NCI-H2171 treated with DMSO at 0.1 percent for 48 hours (cell line): Measurements from ENCODE around the gene EEIG2.
"Not testable (repeated sequence)": the region's sequence is repeated elsewhere in the genome, so short reads cannot be mapped to it uniquely, and the experiment has no call there.

Experiments used
- DNase-seq: peaks from one replicate; lab custom pipeline; 2025; lab: John Stamatoyannopoulos, UW

Gene EEIG2

DNA sequence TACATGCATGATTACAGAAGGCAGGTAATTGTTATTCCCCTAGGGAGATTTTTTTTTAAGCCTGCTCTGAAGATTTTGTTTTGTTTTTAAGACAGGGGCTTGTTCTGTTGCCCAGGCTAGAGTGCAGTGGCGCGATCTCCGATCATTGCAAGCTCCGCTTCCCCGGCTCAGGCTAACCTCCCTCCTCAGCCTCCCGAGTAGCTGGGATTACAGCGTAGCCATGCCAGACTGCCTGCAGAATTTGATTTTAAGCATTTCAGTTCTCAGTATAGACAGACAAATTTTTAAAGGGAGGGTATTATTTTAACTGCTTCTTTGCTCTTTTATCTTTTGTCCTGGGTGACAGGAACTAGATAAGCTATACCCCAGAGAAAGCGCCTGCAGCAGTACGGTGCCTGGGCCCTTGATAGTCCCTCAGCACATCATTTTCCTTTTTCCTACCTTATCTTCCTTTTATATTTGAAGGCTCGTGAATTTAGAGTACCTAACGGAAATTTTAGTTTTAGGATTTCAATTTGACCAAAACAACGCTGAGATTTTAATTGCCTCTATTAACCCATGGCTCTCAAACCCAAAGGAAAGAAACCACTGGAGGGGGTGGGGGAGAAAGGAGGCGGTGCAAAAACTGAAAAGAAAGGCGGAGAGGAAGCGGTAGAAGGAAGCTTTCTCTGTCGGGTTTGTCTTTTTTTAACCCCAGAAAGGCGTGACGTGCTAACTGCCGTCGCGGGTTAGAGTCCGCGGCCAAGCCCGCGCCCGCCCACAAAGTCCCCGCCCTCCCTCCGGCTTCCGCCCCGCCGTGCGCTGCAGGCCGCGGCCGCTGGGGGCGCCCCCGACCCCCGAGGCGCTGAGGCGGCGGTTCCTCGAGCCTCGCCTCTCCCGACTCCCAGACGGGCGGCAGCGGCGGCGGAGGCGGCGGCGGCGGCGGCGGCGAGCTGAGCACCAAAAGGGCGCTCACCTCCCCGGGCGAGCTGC lies at the start of gene EEIG2:
Gene EEIG2 (plus strand): TSS at position 886 of the 972 bp plus-strand sequence. CDS start 329 bp downstream, outside the sequence.
- peak; percentile 89 for DNase-seq

DNA sequence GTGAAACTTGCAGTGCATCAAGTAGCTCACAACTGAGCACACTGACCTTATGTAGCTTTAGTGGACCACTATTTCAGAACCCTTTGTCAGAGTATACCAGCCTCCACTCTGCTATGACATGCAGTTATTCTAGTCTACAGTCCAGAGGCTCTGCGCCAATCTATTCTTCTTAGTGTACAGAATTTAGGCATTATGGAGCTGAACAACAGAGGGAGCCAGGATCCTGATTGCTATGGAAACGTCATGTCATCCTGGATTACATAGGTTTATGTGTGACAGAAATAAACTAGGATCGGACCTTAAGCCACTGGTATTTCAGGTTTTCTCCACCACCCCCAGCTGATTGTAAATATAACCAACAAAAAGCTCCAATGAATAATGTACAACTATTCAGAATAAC lies 48.1 kb upstream of the EEIG2 start:
- no peak for DNase-seq

DNA sequence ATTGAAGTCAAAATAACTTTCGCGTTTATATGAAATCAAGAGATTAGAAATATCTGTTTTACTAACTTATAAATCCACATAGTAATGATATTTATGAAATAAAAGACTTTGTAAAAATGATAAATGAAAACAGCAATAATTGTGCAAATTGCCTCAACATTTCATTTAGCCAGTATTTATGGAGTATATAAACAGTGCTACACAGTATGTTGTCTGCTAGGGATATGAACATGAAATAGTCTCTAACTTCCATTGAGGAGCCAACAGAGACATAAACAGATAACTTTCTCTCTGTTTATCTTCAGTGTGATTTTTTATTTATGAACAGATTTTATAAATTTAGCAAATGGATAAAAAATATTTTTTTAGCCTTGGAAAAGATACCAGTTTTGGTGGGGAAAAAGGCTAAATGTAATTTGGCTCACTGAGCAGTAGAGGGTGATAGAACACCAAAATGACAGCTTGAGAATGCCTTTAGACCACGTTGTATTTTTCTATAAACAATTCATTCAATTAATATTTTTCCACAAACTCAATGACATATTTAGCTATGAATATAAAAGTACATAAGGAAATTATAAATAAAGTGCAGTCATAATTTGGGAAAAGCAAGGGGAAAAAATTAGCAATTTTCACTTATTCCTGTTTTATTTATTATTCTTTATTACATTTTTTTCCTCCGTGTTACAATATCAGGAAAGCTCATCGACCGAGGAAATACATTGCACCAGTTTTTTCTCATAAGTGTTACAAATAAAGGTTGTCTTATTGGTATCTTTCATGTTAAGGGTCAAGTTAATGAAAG lies 47.5 kb upstream of the EEIG2 start:
- DNase-seq = peak; percentile 39

DNA sequence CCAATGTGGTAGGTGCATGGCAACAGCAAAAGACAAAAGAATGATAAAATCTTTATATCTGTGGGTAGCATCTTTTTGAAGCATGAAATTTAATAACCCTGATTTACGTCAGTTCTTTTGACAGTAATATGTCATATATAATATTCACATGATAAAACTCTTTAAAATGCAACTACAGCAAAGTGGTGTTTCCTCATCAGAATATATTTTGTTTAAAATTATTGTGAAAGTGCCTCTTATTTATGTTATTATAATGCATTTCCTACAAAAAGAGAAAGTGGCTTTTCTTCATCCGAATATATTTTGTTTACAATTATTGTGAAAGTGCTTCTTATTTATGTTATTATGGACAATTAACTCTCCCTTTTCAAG lies 46.9 kb upstream of the EEIG2 start:
- DNase-seq = no peak

DNA sequence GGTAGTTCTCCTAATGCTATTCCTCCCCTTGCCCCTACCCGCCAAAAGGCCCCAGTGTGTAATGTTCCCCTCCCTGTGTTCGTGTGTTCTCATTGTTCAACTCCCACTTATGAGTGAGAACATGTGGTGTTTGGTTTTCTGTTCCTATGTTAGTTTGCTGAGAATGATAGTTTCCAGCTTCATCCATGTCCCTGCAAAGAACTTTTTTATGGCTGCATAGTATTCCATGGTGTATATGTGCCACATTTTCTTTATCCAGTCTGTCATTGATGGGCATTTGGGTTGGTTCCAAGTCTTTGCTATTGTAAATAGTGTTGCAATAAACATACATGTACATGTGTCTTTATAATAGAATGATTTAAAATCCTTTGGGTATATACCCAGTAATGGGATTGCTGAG lies 46.0 kb upstream of the EEIG2 start:
- not testable (repeated sequence) for DNase-seq

DNA sequence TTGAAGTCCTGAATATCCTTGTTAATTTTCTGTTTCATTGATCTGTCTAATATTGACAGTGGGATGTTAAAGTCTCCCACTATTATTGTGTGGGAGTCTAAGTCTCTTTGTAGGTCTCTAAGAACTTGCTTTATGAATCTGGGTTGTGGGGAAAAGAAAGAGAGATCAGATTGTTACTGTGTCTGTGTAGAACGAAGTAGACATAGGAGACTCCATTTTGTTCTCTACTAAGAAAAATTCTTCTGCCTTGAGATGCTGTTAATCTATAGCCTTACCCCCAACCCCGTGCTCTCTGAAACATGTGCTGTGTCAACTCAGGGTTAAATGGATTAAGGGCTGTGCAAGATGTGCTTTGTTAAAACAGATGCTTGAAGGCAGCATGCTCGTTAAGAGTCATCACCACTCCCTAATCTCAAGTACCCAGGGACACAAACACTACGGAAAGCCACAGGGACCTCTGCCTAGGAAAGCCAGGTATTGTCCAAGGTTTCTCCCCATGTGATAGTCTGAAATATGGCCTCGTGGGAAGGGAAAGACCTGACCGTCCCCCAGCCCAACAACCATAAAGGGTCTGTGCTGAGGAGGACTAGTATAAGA lies 42.5 kb upstream of the EEIG2 start:
- DNase-seq = not testable (repeated sequence)

DNA sequence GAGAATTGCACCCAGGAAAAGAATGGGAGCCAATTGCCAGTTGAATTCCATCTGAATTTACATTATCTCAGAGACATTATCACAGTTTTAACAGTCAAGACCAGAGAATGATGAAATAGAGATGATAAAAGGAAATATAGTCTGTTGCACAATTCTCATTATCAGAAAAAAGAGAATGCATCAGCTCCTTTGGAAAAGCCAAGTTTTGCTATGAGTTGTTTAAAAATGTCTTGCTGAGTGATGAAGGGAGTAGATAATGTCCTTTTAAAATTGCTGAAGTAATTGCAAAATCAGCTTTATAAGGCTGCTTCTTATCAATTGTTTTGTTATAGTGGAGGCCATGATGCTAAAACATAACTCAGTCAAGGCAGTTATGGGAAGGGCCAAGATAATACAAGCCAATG lies 37.9 kb upstream of the EEIG2 start:
- no peak for DNase-seq

DNA sequence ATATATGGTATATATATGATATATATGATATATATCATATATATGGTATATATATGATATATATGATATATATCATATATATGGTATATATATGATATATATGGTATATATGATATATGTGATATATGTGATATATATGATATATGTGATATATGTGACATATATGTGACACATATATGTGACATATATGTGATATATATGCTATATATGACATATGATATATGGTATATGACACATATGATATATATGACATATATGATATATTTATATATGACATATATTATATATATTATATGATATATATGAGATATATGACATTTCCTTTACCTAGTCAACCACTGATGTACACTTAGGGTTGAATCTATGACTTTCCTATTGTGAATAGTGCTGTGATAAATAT lies 36.1 kb upstream of the EEIG2 start:
- no peak for DNase-seq

DNA sequence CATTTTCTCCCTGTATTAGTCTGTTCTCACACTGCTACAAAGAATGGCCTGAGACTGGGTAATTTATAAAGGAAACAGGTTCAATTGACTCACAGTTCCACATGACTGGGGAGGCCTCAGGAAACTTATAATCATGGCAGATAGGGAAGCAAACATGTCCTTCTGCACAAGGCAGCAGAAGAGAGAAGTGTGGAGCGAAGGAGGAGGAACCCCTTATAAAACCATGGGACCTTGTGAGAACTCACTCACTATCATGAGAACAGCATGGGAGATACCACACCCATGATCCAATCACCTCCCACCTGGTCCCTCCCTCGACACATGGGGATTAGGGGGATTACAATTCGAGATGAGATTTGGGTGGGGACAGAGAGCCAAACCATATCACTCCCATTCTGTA lies 35.2 kb upstream of the EEIG2 start:
- no peak for DNase-seq

DNA sequence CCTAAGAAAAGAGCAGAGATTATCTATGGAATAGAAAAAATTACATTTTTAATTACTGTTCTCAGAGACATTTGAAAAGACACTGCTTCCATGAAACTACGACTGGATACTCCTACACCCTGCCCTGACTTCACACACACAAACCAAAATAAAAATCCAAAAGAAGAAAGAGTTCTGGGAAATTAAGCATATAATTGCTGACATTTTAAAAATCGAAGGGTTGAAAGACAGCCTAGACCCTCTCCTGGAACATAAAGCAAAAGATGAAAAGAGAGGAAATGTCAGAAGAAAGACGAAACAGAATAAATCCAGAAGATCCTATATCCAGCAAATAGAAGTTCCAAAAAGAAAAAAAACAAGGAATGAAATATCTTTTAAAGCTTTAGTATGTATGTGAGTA lies 32.8 kb upstream of the EEIG2 start:
- no peak for DNase-seq

DNA sequence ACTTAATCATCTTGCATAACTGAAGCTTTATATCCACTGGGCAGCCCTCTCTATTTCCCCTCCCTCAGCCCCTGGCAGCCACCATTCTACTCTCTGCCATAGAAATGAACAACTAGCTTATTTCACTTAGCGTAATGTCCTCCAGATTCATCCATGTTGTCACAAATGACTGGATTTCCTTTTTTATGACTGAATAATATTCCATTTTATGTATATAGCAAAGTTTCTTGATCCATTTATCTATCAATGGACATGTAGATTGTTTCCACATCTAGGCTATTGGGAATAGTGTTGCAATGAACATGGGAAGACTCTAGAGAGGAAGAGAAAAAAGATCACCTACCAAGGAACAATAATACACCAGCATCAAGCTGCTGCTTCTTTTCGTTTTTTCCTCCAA lies 32.1 kb upstream of the EEIG2 start:
- no peak for DNase-seq

DNA sequence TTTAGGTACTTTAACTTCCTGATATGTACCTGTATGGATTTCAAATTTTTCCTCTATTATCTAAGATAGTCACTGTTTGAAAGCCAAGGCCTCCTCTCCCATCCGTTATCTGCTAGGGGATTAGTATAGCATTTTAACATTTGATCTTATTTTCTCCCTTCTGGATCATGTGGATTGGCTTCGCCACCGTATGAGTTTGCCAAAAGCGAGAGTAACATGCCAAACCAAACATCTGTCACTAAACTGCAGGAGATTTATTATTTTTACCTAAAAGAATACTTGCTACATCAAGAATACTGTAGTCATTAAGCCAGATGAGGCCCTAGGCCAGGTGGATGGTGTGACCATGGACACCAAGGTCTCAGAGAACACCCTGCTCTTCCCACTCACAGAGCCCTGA lies 28.5 kb upstream of the EEIG2 start:
- no peak for DNase-seq

DNA sequence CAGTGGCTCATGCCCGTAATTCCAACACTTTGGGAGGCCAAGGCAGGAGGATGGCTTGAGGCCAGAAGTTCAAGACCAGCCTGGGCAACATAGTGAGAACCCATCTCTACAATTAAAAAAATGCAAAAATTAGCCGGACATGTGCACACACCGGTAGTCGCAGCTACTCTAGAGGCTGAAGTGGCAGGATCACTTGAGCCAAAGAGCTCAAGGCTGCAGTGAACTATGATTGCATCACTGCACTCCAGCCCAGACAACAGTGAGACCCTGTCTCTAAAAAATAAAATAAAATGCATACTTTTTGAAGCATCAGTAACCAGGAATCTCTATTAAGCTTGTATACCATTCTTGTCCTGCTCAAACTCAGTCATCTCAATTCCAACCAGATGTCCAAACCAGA lies 27.2 kb upstream of the EEIG2 start:
- DNase-seq = no peak

DNA sequence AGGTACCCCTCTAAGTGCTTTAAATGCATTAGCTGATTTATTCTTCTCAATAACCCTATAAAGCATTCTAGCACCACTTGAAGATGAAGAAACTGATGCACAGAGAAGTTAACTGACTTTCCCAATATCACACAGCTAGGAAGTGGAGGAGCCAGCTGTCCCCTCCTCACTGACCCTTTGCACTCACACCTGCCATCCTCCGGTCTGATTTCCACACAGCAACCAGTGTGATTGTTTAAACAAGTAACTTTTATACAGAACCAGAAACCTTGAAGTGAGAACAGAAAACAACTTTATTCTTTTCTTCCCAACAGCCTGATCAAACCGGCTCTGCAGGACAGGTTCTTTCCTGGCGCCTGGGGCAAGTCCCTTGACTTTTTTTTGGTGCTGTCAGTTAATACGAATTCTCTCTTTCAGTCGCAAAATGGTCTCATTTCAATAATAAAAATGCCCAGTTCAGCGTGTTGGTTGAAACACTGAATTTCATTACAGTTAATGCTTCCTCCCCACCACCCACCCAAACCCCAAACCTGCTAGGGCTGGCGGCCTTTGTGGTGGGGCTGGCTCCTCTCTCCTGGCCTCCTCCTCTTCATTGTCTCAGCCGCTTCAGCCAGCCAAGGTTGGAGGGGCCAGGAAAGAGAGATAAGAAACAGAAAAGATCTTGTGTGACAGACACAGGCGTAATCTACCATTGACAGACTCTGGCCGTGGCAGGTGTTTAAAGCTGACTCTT lies 26.4 kb upstream of the EEIG2 start:
- no peak for DNase-seq

DNA sequence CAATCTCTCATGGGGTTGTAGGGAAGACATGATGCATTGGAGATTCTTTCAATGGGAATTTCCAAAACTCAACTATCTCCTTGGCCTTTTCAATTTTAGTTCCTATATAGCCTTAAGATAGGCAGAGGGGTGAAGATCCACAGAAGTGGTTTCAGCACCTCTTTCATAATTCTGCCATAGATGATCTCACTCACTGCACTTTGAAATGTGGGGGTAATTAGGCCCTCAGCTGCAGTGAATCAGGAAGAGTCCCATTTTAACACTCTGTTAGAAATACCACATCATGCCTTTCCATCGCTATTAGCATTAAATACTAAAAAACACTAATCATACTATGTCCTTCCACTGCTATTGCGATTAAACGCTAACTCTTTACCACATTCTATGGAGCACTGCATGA lies 25.1 kb upstream of the EEIG2 start:
- no peak for DNase-seq

DNA sequence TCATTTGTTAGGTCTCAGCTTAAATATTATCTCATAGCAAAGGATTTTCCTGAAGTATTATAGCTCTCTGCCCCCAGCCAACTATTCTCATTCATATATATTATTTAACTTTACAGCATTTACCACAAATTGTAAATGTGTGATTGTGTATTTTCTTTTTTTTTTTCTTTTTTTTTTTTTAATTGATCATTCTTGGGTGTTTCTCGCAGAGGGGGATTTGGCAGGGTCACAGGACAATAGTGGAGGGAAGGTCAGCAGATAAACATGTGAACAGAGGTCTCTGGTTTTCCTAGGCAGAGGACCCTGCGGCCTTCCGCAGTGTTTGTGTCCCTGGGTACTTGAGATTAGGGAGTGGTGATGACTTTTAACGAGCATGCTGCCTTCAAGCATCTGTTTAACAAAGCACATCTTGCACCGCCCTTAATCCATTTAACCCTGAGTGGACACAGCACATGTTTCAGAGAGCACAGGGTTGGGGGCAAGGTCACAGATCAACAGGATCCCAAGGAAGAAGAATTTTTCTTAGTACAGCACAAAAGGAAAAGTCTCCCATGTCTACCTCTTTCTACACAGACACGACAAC lies 24.5 kb upstream of the EEIG2 start:
- DNase-seq = not testable (repeated sequence)

DNA sequence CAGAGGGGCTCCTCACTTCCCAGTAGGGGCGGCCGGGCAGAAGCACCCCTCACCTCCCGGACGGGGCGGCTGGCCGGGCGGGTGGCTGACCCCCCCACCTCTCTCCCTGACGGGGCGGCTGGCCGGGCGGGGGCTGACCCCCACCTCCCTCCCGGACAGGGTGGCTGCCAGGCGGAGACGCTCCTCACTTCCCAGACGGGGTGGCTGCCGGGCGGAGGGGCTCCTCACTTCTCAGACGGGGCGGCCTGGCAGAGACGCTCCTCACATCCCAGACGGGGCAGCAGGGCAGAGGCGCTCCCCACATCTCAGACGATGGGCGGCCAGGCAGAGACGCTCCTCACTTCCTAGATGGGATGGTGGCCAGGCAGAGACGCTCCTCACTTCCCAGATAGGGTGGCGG lies 23.9 kb upstream of the EEIG2 start:
- not testable (repeated sequence) for DNase-seq

DNA sequence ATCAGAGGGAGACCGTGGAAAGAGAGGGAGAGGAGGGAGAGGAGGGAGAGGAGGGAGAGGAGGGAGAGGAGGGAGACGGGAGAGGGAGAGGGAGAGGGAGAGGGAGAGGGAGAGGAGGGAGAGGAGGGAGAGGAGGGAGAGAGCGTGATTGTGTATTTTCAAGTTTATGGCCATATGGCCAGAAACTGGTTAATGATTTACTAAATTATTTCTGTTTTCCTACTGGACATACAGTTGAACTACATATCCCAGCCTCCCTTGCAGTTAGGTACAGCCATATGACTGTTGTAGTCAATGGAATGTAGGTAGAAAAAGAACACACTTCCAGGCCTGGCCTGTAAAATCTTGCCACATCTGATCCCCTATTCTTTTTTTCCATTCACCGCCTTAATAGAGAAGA lies 23.1 kb upstream of the EEIG2 start:
- DNase-seq = not testable (repeated sequence)

DNA sequence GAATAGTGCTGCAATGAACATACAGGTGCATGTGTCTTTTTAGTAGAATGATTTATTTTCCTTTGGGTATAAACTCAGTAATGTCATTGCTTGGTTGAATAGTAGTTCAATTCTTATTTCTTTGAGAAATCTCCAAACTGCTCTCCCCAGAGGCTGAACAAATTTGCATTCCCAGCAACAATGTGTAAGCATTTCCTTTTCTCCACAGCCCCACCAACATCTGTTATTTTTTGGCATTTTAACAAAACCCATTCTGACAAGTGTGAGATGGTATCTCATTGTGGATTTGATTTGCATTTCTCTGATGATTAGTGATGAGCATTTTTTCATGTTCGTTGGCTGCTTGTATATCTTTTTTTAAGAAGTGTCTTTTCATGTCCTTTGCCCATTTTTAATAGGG lies 21.9 kb upstream of the EEIG2 start:
- DNase-seq = no peak

DNA sequence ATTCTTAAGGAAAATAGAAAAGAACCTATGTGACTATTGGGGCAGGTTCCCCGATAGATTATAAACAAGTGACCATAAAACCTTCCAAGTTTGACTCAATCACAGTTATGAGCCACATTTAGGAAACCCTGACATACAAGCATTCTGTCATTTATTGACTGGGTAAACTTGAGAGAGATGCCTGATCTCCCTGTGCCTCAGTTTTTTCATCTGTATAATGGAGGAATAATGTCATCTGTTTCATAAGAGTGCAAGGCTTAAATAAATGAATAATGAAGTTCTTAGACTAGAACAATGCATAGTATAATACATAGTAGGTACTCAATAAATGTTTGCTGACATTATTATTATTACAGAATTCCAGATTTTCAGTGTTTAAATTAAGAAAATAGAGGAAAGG lies 18.9 kb upstream of the EEIG2 start:
- DNase-seq = no peak

DNA sequence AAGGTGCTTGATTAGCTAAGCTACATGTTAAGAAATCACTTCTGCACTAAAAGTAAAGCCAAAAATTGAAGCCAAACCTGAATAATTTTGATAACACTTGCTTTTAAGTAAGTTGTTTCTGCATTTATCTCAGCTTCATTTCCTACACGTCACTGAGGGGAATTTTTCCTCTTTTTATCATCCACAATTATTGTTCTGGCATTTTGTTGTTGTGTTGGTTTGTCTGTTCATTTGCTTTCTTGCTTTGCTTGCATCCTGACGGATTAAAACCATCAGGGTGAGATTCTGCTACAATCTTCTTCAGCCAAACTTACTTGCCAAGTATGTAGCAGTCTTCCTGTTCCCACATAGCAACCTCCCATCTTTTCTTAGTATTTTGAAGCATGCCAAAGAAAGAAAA lies 18.0 kb upstream of the EEIG2 start:
- DNase-seq = no peak

DNA sequence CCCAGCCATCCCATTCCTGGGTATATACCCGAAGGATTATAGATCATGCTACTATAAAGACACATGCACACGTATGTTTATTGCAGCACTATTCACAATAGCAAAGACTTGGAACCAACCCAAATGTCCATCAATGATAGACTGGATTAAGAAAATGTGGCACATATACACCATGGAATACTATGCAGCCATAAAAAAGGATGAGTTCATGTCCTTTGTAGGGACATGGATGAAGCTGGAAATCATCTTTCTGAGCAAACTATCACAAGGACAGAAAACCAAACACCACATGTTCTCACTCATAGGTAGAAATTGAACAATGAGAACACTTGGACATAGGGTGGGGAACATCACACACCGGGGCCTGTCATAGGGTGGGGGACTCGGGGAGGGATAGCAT lies 12.4 kb upstream of the EEIG2 start:
- not testable (repeated sequence) for DNase-seq
